ENCODE results near the gene HOXD11. TPM values are rescaled to one million over a fixed set of nuclear protein-coding genes. Genes with fewer than 3 reads are reported as not detected.

HOXD11 gene
- total RNA-seq, 4 donors from 2014 or later, result 0.24 TPM; not detected in 3

- intact Hi-C loops (cut with DNase I; ENCODE audit: low total_unique reads) (no loop called here), in situ Hi-C loops (cut with MboI; ENCODE audit: low sequenced_read_pairs in 4 of 4) (loop anchor here in 2 of 4 donors (25.0 kb wide), 1 partner anchor 695 kb away; no protein-coding TSS in a partner anchor)
- ATAC-seq (no peak), DNase-seq (no peak)
- Histone ChIP-seq H3K27ac (no peak overlapping the region), H3K27me3 (peaks cover 95 to 100% (median 100%) of the 10 kb centered on the region in 3 donors), H3K4me1 (peaks cover 10 to 12% of the 10 kb centered on the region in 2 donors), H3K36me3 (no peaks in the 10 kb centered on the region), H3K4me3 (no peak overlapping the region), H3K9me3 (no peaks in the 10 kb centered on the region)
- TF ChIP-seq, protein P1, sequence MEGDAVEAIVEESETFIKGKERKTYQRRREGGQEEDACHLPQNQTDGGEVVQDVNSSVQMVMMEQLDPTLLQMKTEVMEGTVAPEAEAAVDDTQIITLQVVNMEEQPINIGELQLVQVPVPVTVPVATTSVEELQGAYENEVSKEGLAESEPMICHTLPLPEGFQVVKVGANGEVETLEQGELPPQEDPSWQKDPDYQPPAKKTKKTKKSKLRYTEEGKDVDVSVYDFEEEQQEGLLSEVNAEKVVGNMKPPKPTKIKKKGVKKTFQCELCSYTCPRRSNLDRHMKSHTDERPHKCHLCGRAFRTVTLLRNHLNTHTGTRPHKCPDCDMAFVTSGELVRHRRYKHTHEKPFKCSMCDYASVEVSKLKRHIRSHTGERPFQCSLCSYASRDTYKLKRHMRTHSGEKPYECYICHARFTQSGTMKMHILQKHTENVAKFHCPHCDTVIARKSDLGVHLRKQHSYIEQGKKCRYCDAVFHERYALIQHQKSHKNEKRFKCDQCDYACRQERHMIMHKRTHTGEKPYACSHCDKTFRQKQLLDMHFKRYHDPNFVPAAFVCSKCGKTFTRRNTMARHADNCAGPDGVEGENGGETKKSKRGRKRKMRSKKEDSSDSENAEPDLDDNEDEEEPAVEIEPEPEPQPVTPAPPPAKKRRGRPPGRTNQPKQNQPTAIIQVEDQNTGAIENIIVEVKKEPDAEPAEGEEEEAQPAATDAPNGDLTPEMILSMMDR (IDR thresholded peaks at IDR 0.05 in 4 of 5, conservative IDR thresholded peaks at IDR 0.05 in 1 of 5), result no peak
- TF ChIP-seq POLR2A (IDR thresholded peaks at IDR 0.05), result no peak
Observed at GRCh38 chr2:176117162-176117822, 10.2 kb downstream of the HOXD11 start.

- TF ChIP-seq, protein P1 (IDR thresholded peaks at IDR 0.05 in 4 of 5, conservative IDR thresholded peaks at IDR 0.05 in 1 of 5), result no peak
- no peak for TF ChIP-seq POLR2A (IDR thresholded peaks at IDR 0.05)
- Histone ChIP-seq H3K4me1 (peaks cover 10 to 12% of the 10 kb centered on the region in 2 donors), H3K27ac (no peak overlapping the region), H3K36me3 (no peaks in the 10 kb centered on the region), H3K27me3 (peaks cover 95 to 97% (median 97%) of the 10 kb centered on the region in 3 donors), H3K4me3 (no peak overlapping the region), H3K9me3 (no peaks in the 10 kb centered on the region)
- intact Hi-C loops (cut with DNase I; ENCODE audit: low total_unique reads) (no loop called here), in situ Hi-C loops (cut with MboI; ENCODE audit: low sequenced_read_pairs in 4 of 4) (loop anchor here in 2 of 4 donors (25.0 kb wide), 1 partner anchor 694 kb away; no protein-coding TSS in a partner anchor)
- DNase-seq, result no peak
- ATAC-seq, result no peak
Observed at GRCh38 chr2:176117823-176118371, 10.8 kb downstream of the HOXD11 start.

DNA sequence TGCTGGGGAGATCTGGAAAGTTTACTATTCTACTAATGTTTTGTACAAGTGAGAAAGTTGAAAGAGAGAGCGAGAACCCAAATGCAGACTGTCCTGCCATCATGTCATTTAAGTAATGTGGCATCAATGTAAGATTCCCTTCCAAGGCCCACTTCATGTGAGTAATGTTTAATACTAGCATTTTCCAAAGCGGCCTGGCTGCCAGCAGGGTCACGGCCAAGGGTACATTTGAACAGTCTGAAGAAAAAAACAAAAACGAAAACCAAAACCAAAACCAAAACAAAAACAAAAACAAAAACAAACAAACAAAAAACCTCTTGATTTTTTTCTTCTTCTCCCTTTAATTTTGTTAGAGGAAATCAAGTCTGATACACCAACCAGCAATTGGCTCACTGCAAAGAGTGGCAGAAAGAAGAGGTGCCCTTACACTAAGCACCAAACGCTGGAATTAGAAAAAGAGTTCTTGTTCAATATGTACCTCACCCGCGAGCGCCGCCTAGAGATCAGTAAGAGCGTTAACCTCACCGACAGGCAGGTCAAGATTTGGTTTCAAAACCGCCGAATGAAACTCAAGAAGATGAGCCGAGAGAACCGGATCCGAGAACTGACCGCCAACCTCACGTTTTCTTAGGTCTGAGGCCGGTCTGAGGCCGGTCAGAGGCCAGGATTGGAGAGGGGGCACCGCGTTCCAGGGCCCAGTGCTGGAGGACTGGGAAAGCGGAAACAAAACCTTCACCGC, 11.7 kb downstream of the HOXD11 start:
- Histone ChIP-seq H3K27ac (no peak overlapping the region), H3K4me1 (peaks cover 12 to 14% of the 10 kb centered on the region in 2 donors), H3K4me3 (peak overlapping the region in 1 of 4 donors; percentile 7), H3K27me3 (peaks cover 94 to 95% (median 94%) of the 10 kb centered on the region in 3 donors), H3K9me3 (no peaks in the 10 kb centered on the region), H3K36me3 (no peaks in the 10 kb centered on the region)
- intact Hi-C loops (cut with DNase I; ENCODE audit: low total_unique reads) (no loop called here), in situ Hi-C loops (cut with MboI; ENCODE audit: low sequenced_read_pairs in 4 of 4) (loop anchor here in 2 of 4 donors (25.0 kb wide), 1 partner anchor 694 kb away; no protein-coding TSS in a partner anchor)
- DNase-seq, result no peak
- no peak for ATAC-seq
- TF ChIP-seq, protein P1 (IDR thresholded peaks at IDR 0.05 in 4 of 5, conservative IDR thresholded peaks at IDR 0.05 in 1 of 5), result peak in 1 of 5 experiments; percentile 37
- no peak for TF ChIP-seq POLR2A (IDR thresholded peaks at IDR 0.05)

DNA sequence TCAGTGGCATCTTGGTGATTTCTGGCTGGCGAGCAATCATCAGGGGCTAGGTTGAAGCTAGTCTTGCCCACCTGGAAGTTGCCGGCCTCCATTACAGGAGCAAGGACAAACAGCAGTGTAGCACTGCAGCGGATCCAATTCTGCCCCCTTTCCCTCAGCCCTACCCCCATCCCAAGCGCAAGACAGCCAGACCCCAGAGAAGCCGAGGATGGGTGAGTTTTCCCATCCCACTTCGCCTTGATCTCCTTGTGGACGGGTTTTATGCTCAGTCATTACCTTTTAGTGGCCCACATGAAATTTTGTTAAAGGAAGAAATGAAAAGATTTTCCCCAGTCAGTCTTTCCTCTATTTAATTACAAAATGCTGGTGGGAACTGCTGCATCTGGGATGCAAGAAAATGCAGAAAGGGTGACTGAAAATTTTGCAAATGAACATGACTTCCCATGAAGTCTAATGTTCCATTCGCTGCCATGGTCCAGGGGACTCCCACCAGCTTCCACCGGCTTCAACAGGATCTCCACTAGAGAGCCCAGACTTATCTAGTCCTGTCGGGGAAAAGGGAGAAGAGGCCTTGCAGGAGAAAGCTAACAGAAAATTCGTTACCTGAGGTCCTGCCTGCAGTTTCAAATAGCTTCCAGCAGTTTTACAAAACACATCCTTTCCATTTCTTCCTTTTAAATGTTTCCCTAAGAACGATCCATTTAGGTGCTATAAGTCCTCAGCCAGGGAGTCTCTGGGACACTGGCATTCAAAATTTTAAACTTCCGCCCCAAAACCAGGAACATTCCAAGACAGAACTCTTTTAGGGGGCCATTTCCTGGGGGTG, 13.5 kb downstream of the HOXD11 start:
- intact Hi-C loops (cut with DNase I; ENCODE audit: low total_unique reads), result loop anchor here (10.0 kb wide), 1 partner anchor 1024 kb away; no protein-coding TSS in a partner anchor
- ATAC-seq (no peak), DNase-seq (no peak)
- Histone ChIP-seq H3K27ac (no peak overlapping the region), H3K4me1 (peaks cover 12 to 14% of the 10 kb centered on the region in 2 donors), H3K36me3 (no peaks in the 10 kb centered on the region), H3K27me3 (peaks cover 77 to 93% (median 91%) of the 10 kb centered on the region in 3 donors), H3K9me3 (no peaks in the 10 kb centered on the region), H3K4me3 (no peak overlapping the region)
- no peak for TF ChIP-seq POLR2A (IDR thresholded peaks at IDR 0.05)
- TF ChIP-seq, protein P1 (IDR thresholded peaks at IDR 0.05 in 4 of 5, conservative IDR thresholded peaks at IDR 0.05 in 1 of 5), result no peak
- in situ Hi-C loops (cut with MboI; ENCODE audit: low sequenced_read_pairs in 4 of 4), result loop anchor here in 3 of 4 donors (10.0 to 25.0 kb wide), 2 partner anchors 514 to 692 kb away; no protein-coding TSS in a partner anchor

Data from gastrocnemius medialis (tissue), 4 donors.